Neural progenitor cell (in vitro differentiated cells): ENCODE measurements around the gene NKD2.
"Not testable (repeated sequence)": the region's sequence is repeated elsewhere in the genome, so short reads cannot be mapped to it uniquely, and the experiment has no call there.

ENCODE experiments used
- CTCF ChIP-seq: fragments of 200-600 bp; sonication (generic); IDR thresholded peaks from 2 replicates; pipeline ENCODE4 v1.5.1; 2017; ENCODE audit warnings: antibody characterized with exemption, mild to moderate bottlenecking
- EZH2 ChIP-seq: fragments of 200-600 bp; sonication (generic); IDR thresholded peaks from 2 replicates; pipeline ENCODE4 v1.6.1; 2017; ENCODE audit warnings: antibody characterized with exemption, mild to moderate bottlenecking, moderate library complexity
- EZH2phosphoT487 ChIP-seq: fragments of 200-600 bp; sonication (generic); IDR thresholded peaks from 2 replicates; pipeline ENCODE4 v1.6.1; 2017; ENCODE audit warnings: antibody characterized with exemption

GRCh38 chr5:1061292-1061691 is 52.7 kb downstream of the NKD2 start:
- not testable (repeated sequence) for TF ChIP-seq CTCF, EZH2phosphoT487, EZH2
